CD4-positive, alpha-beta T cell treated with Interleukin-15 for 1 hour (primary cell): ENCODE data around the gene CYTIP.
"Not testable (repeated sequence)": the region's sequence is repeated elsewhere in the genome, so short reads cannot be mapped to it uniquely, and the experiment has no call there.

Source experiments
- DNase-seq: peaks from one replicate; pipeline ENCODE4 v3.0.0-alpha.2; 2020

The CYTIP gene

DNA sequence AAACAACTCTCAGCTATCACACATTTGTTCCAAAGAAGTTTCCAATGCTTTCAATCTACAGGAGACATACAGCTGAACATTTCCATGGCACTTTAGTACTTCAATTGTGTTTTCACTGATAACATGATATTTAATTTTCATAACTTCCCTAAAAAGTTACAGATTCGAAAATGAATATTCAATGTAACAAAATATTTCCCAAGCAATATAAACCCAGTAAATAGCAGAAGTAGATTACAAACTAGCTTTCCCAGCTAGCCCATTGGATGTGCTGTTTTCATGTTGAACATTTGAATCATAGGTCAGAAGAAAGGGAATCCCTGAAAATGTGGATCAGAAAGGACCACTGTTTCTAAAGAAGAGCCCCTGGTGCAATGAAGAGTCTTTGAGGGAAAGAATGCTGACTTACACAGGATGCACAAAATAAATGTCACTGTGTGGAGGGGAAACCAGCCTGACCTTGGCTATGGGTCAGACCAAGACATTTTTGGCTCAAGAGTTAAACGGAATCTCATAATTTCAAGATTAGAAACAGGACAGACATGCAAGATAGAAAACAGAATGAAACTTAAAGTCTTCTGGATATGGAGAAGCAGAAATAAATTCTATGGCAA, 22.5 kb downstream of the CYTIP start:
- no peak for DNase-seq

GRCh38 chr2:157420771-157421323, 23.0 kb downstream of the CYTIP start:
- peak; percentile 51 for DNase-seq

DNA sequence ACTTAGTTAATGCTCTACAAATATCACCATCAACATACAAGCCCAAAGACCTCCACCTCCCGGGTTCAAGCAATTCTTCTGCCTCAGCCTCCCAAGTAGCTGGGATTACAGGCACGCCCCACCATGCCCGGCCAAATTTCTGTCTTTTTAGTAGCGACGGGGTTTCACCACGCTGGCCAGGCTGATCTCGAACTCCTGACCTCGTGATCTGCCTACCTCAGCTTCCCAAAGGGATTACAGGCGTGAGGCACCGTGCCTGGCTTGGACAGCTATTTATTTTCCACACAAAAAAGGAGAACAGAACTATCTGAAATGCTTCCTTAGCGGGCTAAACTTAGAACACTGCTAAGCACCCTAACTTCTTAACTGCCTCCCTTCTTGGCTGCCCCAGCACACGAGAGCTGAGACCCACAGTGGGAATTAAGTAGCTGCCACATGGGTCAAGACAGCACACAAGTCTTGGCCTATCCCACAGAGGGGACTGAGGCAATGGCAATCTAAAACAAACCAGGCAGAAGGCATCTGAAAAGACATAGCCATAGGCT, 24.8 kb downstream of the CYTIP start:
- no peak for DNase-seq

DNA sequence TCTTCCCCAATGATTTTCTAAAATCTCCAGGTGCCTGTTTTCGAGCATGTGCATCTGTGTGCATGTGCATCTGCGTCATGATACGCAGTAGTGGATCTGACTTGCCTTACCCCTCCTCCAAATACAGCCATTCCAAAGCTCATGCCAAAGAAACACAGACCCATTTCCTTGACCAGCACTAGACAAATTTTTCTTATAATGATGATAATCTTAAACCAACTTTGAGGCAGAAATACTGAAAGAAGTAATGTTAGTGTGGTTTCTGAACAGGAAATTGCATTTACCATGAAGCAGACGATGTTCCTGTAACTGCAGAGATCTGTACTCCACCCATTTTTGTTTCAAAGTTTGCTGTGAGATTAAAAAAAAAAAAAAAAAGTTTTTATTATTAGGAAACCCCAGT, 25.6 kb downstream of the CYTIP start:
- DNase-seq: peak; percentile 76

DNA sequence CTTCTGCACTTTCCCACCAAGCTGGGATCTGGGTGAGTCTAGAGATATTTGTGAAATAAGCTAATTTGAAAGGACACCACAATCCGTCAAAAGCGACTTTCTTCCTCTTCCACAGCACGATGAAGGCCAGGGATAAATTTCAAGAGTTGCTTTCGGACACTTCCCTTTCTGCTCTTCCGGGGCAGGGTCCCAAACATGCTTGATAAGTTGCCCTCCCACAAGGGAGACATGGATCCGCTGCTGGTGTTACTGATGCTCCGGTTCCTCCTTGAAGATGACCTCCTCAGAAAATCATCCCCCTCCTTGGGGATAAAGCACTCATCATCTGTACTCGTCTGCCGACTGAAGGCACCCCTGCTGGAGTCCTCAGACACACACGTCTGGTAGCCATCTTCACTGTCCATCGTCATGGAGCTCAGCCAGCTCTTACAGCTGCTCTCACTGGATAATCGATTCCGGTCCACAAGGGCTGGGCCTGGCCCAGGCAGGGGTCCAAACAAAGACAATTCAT, 28.2 kb downstream of the CYTIP start:
- DNase-seq: peak; percentile 28

GRCh38 chr2:157414050-157414449, 29.8 kb downstream of the CYTIP start:
- peak; percentile 25 for DNase-seq

- DNase-seq: peak; percentile 84
Observed at GRCh38 chr2:157413326-157414035, 30.4 kb downstream of the CYTIP start.

- DNase-seq: no peak
Observed at GRCh38 chr2:157411624-157412336, 32.1 kb downstream of the CYTIP start.

- not testable (repeated sequence) for DNase-seq
Observed at GRCh38 chr2:157405398-157405797, 38.5 kb downstream of the CYTIP start.

GRCh38 chr2:157404363-157404762, 39.5 kb downstream of the CYTIP start:
- peak; percentile 90 for DNase-seq

GRCh38 chr2:157402801-157403485, 40.9 kb downstream of the CYTIP start:
- DNase-seq: peak; percentile 46

DNA sequence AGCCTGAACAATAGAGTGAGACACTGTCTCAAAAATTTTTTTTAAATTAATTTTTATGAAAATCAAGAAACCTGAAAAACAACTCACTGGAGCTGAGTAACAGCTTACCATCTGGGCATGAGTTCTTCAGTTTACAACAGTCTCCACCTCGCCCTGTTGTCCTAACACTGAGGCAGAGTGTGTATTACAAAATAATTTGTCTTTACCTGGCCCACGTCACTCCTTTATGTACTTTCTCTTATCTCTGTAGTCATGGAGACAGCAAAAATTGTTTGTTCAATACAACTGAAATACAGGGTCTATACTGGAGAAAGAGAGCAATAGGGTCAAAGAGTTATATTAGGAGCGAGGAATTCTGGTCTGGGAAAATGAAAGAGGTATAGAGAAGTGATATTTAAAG, 48.1 kb downstream of the CYTIP start:
- no peak for DNase-seq

DNA sequence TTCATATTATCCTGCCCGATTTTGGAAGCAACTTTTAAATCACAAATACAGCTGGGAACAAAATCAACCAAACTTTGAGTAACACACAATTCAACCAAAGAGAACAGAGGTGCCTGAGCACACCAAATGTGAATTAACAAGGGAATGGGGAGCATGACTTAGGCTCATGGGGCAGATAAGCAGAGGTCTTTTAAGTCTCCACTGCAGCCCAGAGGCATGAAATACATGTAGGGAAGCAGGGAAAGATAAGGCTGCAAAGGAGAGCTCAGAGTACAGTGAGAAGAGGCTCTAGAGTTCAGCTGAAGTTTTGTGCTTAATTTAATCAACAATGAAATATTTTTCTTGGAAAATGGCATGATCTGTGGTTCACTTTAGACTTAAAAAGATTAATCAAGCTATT, 49.0 kb downstream of the CYTIP start:
- no peak for DNase-seq

DNA sequence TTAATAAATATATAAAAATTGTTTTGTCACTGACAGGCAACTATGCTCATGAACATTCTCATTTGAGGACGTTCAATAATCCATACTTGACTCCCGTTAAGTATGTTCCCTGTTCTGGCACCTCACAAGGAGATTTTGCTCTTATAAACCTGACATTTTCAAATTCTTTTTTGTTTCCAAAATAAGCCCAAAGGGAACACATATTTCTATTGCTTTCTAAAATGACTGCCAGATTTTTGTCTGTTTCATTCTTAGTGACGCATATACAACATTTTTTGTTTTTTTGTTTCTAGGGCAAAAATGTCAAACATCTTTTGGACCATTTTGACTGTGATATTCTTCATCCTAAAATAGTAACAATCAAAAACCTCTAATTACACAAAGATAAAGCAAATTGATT, 50.5 kb downstream of the CYTIP start:
- DNase-seq: no peak

DNA sequence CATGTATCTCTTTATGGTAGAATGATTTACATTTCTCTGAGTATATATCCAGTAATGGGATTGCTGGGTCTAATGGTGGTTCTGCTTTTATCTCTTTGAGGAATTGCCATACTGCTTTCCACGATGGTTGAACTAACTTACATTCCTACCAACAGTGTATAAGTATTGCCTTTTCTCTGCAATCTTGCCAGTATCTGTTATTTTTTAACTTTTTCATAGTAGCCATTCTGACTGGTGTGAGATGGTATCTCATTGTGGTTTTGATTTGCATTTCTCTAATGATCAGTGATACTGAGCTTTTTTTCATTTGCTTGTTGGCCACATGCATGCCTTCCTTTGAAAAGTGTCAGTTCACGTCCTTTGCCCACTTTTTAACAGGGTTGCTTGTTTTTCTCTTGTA, 55.1 kb downstream of the CYTIP start:
- DNase-seq: no peak

GRCh38 chr2:157386747-157387146, 57.1 kb downstream of the CYTIP start:
- DNase-seq: no peak

- no peak for DNase-seq
Observed at GRCh38 chr2:157386247-157386646, 57.6 kb downstream of the CYTIP start.

DNA sequence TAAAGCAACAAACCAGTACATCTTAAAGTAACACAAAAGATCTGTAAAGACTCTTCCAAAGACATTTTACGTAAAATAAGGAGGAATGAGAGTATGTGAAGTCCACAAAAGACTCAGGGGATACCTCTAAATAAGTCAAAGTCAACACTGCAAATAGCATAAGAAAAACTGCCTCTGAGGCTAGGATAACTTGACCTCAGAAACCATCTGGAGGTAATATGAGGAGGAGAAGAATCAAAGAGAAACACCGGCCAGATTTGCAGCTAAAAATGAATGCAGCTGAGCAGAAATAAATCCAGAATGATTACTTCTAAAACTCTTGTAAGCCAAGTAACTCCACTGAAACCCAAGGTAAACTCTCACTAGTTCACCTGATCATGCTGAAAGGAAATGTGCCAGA, 66.0 kb downstream of the CYTIP start:
- DNase-seq: no peak

DNA sequence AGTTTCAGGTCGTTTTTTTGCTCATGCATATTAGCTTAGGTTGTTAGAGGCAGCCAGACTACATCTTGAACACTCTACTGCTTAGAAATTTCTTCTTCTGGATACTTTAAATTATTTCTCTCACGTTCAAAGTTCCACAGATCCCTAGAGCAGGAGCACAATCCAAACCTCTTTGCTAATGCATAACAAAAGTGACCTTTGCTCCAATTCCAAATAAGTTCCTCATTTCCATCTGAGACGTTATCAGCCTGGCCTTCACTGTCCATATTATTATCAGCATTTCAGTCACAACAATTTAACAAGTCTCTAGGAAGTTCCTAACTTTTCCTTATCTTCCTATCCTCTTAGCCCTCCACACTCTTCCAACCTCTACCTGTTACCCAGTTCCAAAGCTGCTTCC, 67.8 kb downstream of the CYTIP start:
- no peak for DNase-seq

- no peak for DNase-seq
Observed at GRCh38 chr2:157375384-157375783, 68.5 kb downstream of the CYTIP start.

DNA sequence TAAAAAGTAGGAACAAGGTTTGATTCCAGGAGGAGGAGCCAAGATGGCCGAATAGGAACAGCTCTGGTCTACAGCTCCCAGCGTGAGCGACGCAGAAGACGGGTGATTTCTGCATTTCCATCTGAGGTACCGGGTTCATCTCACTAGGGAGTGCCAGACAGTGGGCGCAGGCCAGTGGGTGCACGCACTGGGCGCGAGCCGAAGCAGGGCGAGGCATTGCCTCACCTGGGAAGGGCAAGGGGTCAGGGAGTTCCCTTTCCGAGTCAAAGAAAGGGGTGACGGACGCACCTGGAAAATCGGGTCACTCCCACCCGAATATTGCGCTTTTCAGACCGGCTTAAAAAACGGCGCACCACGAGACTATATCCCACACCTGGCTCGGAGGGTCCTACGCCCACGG, 75.4 kb downstream of the CYTIP start:
- not testable (repeated sequence) for DNase-seq

DNA sequence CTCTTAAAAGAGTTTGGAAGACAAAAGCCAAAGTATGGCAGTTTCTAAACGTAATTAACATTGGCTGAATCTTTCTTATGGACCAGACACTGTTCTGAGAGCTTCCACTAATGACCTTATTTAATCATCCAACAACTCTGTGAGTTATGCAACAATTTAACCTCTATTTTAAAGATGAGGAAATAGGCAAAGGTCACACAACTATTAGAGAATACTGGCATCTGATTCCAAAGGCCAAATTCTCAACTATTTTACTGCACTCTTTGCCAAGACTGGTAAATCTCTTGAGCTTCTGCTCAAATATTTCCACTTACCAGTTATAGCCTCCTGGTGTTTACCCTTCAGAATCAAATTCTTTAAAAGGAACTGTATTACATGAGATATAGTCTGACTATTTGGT, 76.2 kb downstream of the CYTIP start:
- DNase-seq: no peak
